Measurements from ENCODE around the gene MMRN2. TPM values are rescaled to one million over a fixed set of nuclear protein-coding genes. Genes with fewer than 3 reads are reported as not detected.
"Not testable (repeated sequence)": the region's sequence is repeated elsewhere in the genome, so short reads cannot be mapped to it uniquely, and the experiment has no call there.

Gene MMRN2
- total and polyA plus RNA-seq, 4 donors, result 10.2 to 55.3 (median 29.0) TPM

DNA sequence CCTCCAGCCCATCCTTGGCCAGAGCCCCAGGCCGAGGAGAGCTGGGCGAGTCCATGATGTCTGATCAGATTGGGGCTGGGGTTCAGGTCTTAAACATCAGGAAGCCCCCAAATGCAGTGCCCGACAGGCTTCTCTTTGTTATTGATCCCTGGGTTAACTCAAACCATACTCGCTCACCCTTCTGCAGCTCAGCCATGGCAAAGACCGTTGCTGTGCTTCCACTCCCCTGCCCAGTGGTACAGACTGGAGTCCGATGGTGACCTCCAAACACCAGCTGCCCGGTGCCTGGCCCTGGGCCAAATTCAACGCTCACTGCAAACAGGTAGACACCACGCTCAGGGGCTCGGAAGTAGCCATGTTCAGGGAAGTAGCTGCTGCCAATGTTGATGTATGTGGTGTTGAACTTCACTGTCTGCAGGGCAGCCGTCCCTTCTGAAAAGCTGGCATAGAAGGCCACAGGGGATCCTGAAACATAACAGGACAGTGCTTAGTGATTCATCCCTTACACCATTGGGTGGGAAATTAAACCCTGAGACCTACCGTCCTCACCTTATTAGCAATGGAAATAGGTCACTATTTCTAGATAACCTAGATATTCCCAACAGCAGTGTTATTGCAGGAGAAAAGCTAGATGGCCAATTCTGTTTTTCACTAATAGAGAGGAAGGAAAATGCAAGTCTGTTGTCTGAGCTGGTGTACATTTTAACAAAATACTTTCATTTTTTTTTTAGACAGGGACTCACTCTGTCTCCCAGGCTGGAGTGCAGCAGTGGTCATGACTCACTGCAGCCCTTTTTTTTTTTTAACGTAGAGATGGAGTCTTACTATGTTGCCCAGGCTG lies 20.5 kb downstream of the MMRN2 start:
- Histone ChIP-seq H3K9me3 (ENCODE audit: control insufficient read depth in 4 of 4, insufficient read depth in 3 of 4, low read length in 3 of 4) (no peaks in the 10 kb centered on the region), H3K27me3 (ENCODE audit: control insufficient read depth in 3 of 3, insufficient read depth in 3 of 3, low read length in 2 of 3) (no peaks in the 10 kb centered on the region), H3K4me3 (no peak overlapping the region), H3K9ac (ENCODE audit: insufficient read depth in 1 of 2, low read length in 2 of 2) (no peak overlapping the region), H3K36me3 (ENCODE audit: control insufficient read depth in 4 of 4, insufficient read depth in 4 of 4, low read length in 4 of 4) (peaks cover 0 to 15% (median 2%) of the 10 kb centered on the region in 4 donors), H3K4me1 (ENCODE audit: control insufficient read depth in 5 of 5, insufficient read depth in 5 of 5, low read length in 5 of 5) (peaks cover 0 to 2% (median 2%) of the 10 kb centered on the region in 5 donors), H3K27ac (ENCODE audit: low read depth in 1 of 2, low read length in 1 of 2) (no peak overlapping the region)
- 83 to 92% methylated on average over 13 of the region's 13 CpGs for WGBS, 2 donors
- TF ChIP-seq, protein P1, sequence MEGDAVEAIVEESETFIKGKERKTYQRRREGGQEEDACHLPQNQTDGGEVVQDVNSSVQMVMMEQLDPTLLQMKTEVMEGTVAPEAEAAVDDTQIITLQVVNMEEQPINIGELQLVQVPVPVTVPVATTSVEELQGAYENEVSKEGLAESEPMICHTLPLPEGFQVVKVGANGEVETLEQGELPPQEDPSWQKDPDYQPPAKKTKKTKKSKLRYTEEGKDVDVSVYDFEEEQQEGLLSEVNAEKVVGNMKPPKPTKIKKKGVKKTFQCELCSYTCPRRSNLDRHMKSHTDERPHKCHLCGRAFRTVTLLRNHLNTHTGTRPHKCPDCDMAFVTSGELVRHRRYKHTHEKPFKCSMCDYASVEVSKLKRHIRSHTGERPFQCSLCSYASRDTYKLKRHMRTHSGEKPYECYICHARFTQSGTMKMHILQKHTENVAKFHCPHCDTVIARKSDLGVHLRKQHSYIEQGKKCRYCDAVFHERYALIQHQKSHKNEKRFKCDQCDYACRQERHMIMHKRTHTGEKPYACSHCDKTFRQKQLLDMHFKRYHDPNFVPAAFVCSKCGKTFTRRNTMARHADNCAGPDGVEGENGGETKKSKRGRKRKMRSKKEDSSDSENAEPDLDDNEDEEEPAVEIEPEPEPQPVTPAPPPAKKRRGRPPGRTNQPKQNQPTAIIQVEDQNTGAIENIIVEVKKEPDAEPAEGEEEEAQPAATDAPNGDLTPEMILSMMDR (IDR thresholded peaks at IDR 0.05; ENCODE audit: control extremely low read depth, extremely low read depth), result no peak
- no peak for ATAC-seq (ENCODE audit: insufficient read depth, low FRiP score)
- no peak for DNase-seq

DNA sequence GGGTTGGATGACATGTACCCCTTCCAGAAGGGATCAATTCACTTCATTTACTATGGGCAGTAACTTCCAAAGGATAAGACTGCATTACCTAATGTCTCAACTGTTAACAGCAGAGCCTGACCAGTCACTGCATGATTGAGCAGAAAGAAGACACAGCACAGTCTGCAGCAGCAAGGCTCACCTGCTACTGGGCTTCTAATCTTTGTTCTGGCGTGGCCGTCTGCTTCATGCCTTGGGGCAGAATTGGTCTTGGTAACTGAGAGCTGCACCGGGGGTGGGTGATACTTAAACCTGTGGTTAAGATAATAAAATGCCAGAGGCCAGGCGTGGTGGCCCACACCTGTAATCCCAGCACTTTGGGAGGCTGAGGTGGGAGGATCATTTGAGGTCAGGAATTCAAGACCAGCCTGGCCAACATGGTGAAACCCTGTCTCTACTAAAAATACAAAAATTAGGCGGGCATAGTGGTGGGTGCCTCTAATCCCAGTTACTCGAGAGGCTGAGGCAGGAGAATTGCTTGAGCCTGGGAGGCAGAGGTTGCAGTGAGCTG lies 23.2 kb downstream of the MMRN2 start:
- H3K27ac ChIP-seq (ENCODE audit: low read depth in 1 of 2, low read length in 1 of 2); H3K9ac ChIP-seq (ENCODE audit: insufficient read depth in 1 of 2, low read length in 2 of 2); H3K4me1 ChIP-seq (ENCODE audit: control insufficient read depth in 5 of 5, insufficient read depth in 5 of 5, low read length in 5 of 5); H3K27me3 ChIP-seq (ENCODE audit: control insufficient read depth in 3 of 3, insufficient read depth in 3 of 3, low read length in 2 of 3); DNase-seq; ATAC-seq (ENCODE audit: insufficient read depth, low FRiP score); H3K4me3 ChIP-seq; H3K9me3 ChIP-seq (ENCODE audit: control insufficient read depth in 4 of 4, insufficient read depth in 3 of 4, low read length in 3 of 4): not testable (repeated sequence)
- peaks cover 4 to 18% (median 10%) of the 10 kb centered on the region in 4 donors for H3K36me3 ChIP-seq (ENCODE audit: control insufficient read depth in 4 of 4, insufficient read depth in 4 of 4, low read length in 4 of 4)
- WGBS, 2 donors, result 81 to 88% methylated on average over 6 of the region's 6 CpGs

DNA sequence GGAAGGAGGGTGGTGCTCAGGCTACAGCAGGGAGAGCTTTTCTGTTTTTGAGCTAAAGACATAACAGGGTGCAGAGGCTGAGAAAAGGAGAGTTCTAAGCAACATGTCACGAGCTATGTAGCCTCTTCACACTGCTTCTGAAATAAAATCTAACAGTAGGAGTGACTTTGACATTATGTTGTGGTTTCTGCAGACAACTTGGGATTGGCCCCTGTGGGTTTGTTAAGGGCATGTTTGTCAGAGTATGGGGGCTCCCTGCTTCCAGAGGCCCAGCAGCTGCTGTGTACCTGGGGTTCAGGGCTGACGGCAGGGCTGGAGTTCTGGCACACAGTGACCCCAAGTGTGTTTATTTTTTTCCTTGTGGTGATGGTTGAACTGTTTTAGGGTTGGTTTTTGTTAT lies 24.7 kb downstream of the MMRN2 start:
- H3K4me1 ChIP-seq (ENCODE audit: control insufficient read depth in 5 of 5, insufficient read depth in 5 of 5, low read length in 5 of 5), result peaks cover 0 to 5% (median 2%) of the 10 kb centered on the region in 5 donors
- no peaks in the 10 kb centered on the region for H3K27me3 ChIP-seq (ENCODE audit: control insufficient read depth in 3 of 3, insufficient read depth in 3 of 3, low read length in 2 of 3)
- H3K4me3 ChIP-seq, result no peak overlapping the region
- H3K36me3 ChIP-seq (ENCODE audit: control insufficient read depth in 4 of 4, insufficient read depth in 4 of 4, low read length in 4 of 4), result peaks cover 6 to 18% (median 12%) of the 10 kb centered on the region in 4 donors
- H3K27ac ChIP-seq (ENCODE audit: low read depth in 1 of 2, low read length in 1 of 2), result no peak overlapping the region
- no peak for DNase-seq
- WGBS, 2 donors, result 84 to 88% methylated on average over 2 of the region's 2 CpGs
- H3K9me3 ChIP-seq (ENCODE audit: control insufficient read depth in 4 of 4, insufficient read depth in 3 of 4, low read length in 3 of 4), result no peaks in the 10 kb centered on the region
- ATAC-seq (ENCODE audit: insufficient read depth, low FRiP score), result no peak
- TF ChIP-seq, protein P1 (IDR thresholded peaks at IDR 0.05; ENCODE audit: control extremely low read depth, extremely low read depth), result no peak
- no peak overlapping the region for H3K9ac ChIP-seq (ENCODE audit: insufficient read depth in 1 of 2, low read length in 2 of 2)

GRCh38 chr10:86931872-86932271 lies 25.5 kb downstream of the MMRN2 start:
- Histone ChIP-seq H3K9ac (ENCODE audit: insufficient read depth in 1 of 2, low read length in 2 of 2) (no peak overlapping the region), H3K27ac (ENCODE audit: low read depth in 1 of 2, low read length in 1 of 2) (no peak overlapping the region), H3K9me3 (ENCODE audit: control insufficient read depth in 4 of 4, insufficient read depth in 3 of 4, low read length in 3 of 4) (no peaks in the 10 kb centered on the region), H3K4me1 (ENCODE audit: control insufficient read depth in 5 of 5, insufficient read depth in 5 of 5, low read length in 5 of 5) (peaks cover 0 to 9% (median 2%) of the 10 kb centered on the region in 5 donors), H3K27me3 (ENCODE audit: control insufficient read depth in 3 of 3, insufficient read depth in 3 of 3, low read length in 2 of 3) (no peaks in the 10 kb centered on the region), H3K36me3 (ENCODE audit: control insufficient read depth in 4 of 4, insufficient read depth in 4 of 4, low read length in 4 of 4) (peaks cover 6 to 18% (median 12%) of the 10 kb centered on the region in 4 donors), H3K4me3 (no peak overlapping the region)
- DNase-seq (peak in 2 of 3 donors; percentile 75 to 80), ATAC-seq (ENCODE audit: insufficient read depth, low FRiP score) (no peak)
- WGBS, 2 donors, result 66 to 77% methylated on average over 1 of the region's 1 CpG
- TF ChIP-seq, protein P1 (IDR thresholded peaks at IDR 0.05; ENCODE audit: control extremely low read depth, extremely low read depth), result no peak

Measured in lung (tissue), 12 donors.